GM18526 (cell line): ENCODE results near the gene DNAL4.

ENCODE experiments used
- POLR2A ChIP-seq: IDR thresholded peaks from 3 replicates; pipeline ENCODE4 v1.6.1; 2011; ENCODE audit not compliant: insufficient read length; ENCODE audit errors: extremely low read depth

Gene DNAL4

GRCh38 chr22:38798496-38798895 lies 4.6 kb upstream of the DNAL4 start:
- no peak for TF ChIP-seq POLR2A

GRCh38 chr22:38796262-38796957 lies 2.5 kb upstream of the DNAL4 start:
- no peak for TF ChIP-seq POLR2A

GRCh38 chr22:38795569-38795968 lies 1.6 kb upstream of the DNAL4 start:
- no peak for TF ChIP-seq POLR2A

GRCh38 chr22:38793317-38793716 lies 626 bp downstream of the DNAL4 start:
- no peak for TF ChIP-seq POLR2A

GRCh38 chr22:38792833-38793232 lies 1.1 kb downstream of the DNAL4 start:
- TF ChIP-seq POLR2A: no peak

- no peak for TF ChIP-seq POLR2A
Measured at GRCh38 chr22:38789606-38790005, 4.3 kb downstream of the DNAL4 start.

- TF ChIP-seq POLR2A: no peak
Measured at GRCh38 chr22:38788846-38789245, 5.1 kb downstream of the DNAL4 start.

GRCh38 chr22:38788021-38788816 lies 5.7 kb downstream of the DNAL4 start:
- no peak for TF ChIP-seq POLR2A

GRCh38 chr22:38786631-38787030 lies 7.3 kb downstream of the DNAL4 start:
- no peak for TF ChIP-seq POLR2A

GRCh38 chr22:38784856-38785255 lies 9.1 kb downstream of the DNAL4 start:
- no peak for TF ChIP-seq POLR2A

GRCh38 chr22:38784035-38784434 lies 9.9 kb downstream of the DNAL4 start:
- TF ChIP-seq POLR2A: no peak

GRCh38 chr22:38783095-38783615 lies 10.8 kb downstream of the DNAL4 start:
- TF ChIP-seq POLR2A: no peak

- TF ChIP-seq POLR2A: no peak
Measured at GRCh38 chr22:38782402-38783094, 11.4 kb downstream of the DNAL4 start.

GRCh38 chr22:38781033-38781432 lies 12.9 kb downstream of the DNAL4 start:
- TF ChIP-seq POLR2A: no peak

GRCh38 chr22:38777087-38777671 lies 16.8 kb downstream of the DNAL4 start:
- no peak for TF ChIP-seq POLR2A
